ENCODE measurements around the gene WDR33. TPM values are rescaled to one million over a fixed set of nuclear protein-coding genes. Genes with fewer than 3 reads are reported as not detected.

WDR33 gene
- total RNA-seq, 2 experiments from 2014 or later = 59.8 to 61.5 TPM

DNA sequence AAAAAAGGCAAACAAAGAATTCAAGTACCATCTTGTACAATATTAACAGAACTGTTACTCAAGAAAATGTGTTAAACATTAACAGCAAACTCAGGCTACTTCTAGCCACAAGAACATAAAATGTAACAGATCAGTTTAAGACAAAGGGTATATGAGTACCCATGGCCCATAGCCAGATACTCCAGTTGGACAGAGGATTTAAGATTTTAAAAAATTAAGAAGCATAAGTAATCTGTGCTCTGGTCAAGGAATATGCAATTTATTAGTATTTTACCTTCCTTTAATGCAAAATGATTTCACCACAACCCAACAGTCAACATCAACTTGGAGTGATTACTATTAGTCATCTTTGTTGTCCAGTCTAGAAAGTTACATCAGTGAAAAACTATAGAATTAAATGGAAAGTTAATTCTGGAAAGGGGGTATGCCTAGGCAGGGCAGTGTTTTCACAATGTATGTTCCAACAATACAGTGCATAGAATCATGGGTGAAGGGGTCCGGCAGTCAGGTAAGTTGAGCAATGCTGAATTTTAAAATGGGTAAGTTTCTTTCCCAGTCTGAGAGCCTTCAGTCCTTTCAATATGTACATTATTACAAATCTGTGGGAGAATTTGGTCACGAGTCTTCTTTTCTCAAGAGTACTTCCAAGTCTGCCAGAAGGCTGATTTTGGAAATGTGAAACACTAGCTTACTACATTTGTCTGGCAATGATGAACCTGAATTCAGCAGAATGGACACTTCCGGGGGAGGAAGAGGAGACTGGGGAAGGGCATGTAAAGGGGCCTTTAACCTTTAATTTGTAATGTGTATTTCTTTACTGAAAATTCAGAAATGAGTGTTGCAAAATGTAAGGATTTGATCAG is 75.2 kb downstream of the WDR33 start:
- CTCF ChIA-PET = no interaction called here
- H3K4me1 ChIP-seq (ENCODE audit: insufficient read depth, low read length) = no peaks in the 10 kb centered on the region
- peaks cover 5% of the 10 kb centered on the region for H3K36me3 ChIP-seq (ENCODE audit: insufficient read depth, low read length)
- POLR2A ChIA-PET = no interaction called here
- no peak overlapping the region for H3K27ac ChIP-seq (ENCODE audit: low read depth in 1 of 2, low read length in 2 of 2)
- no peak overlapping the region for H3K4me3 Mint-ChIP-seq
- no peaks in the 10 kb centered on the region for H3K27me3 Mint-ChIP-seq
- H3K4me3 ChIP-seq (ENCODE audit: low read length) = no peak overlapping the region
- intact Hi-C loops (cut with DNase I, micrococcal nuclease) = no loop called here
- H3K9me3 Mint-ChIP-seq = no peaks in the 10 kb centered on the region
- no peaks in the 10 kb centered on the region for H3K9me3 ChIP-seq (ENCODE audit: control insufficient read depth in 1 of 2, insufficient read depth in 1 of 2, low read length in 2 of 2)
- no peak for DNase-seq
- no peaks in the 10 kb centered on the region for H3K27me3 ChIP-seq (ENCODE audit: control insufficient read depth in 1 of 2, insufficient read depth in 2 of 2, low read length in 2 of 2)
- peaks cover 43% of the 10 kb centered on the region for H3K36me3 Mint-ChIP-seq (ENCODE audit: low read depth)
- TF ChIP-seq, protein P1, sequence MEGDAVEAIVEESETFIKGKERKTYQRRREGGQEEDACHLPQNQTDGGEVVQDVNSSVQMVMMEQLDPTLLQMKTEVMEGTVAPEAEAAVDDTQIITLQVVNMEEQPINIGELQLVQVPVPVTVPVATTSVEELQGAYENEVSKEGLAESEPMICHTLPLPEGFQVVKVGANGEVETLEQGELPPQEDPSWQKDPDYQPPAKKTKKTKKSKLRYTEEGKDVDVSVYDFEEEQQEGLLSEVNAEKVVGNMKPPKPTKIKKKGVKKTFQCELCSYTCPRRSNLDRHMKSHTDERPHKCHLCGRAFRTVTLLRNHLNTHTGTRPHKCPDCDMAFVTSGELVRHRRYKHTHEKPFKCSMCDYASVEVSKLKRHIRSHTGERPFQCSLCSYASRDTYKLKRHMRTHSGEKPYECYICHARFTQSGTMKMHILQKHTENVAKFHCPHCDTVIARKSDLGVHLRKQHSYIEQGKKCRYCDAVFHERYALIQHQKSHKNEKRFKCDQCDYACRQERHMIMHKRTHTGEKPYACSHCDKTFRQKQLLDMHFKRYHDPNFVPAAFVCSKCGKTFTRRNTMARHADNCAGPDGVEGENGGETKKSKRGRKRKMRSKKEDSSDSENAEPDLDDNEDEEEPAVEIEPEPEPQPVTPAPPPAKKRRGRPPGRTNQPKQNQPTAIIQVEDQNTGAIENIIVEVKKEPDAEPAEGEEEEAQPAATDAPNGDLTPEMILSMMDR (IDR thresholded peaks at IDR 0.05) = no peak
- peaks cover 18% of the 10 kb centered on the region for H3K4me1 Mint-ChIP-seq (ENCODE audit: low read depth)
- no peak overlapping the region for H3K27ac Mint-ChIP-seq
- ATAC-seq (ENCODE audit: poor library complexity) = no peak

DNA sequence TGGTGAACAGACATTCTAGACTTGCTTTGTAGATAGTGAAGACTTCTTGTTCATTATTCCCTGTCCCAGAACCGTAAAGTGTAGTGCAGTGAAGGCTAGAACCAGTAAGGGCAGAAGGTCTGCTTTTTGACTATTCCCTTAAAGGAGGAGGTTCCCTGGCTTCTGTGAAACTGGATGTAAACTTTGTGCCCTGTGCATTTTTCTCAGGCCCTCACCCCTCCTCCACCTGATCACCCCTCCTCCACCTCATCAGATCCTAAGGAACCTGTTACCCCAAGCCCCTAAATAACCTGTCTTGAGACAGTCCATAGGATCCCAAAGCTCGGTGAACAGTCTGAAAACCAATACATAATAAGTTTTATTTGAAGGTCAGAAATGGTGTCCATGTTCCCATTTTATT is 75.9 kb downstream of the WDR33 start:
- Mint-ChIP-seq H3K4me3 (no peak overlapping the region), H3K27ac (no peak overlapping the region), H3K9me3 (no peaks in the 10 kb centered on the region), H3K36me3 (ENCODE audit: low read depth) (peaks cover 40% of the 10 kb centered on the region), H3K4me1 (ENCODE audit: low read depth) (peaks cover 16% of the 10 kb centered on the region), H3K27me3 (no peaks in the 10 kb centered on the region)
- CTCF ChIA-PET = no interaction called here
- DNase-seq (no peak), ATAC-seq (ENCODE audit: poor library complexity) (no peak)
- TF ChIP-seq, protein P1 (IDR thresholded peaks at IDR 0.05) = no peak
- intact Hi-C loops (cut with DNase I, micrococcal nuclease) = no loop called here
- H3K27ac ChIP-seq (ENCODE audit: low read depth in 1 of 2, low read length in 2 of 2) = no peak overlapping the region
- no peaks in the 10 kb centered on the region for H3K27me3 ChIP-seq (ENCODE audit: control insufficient read depth in 1 of 2, insufficient read depth in 2 of 2, low read length in 2 of 2)
- no peaks in the 10 kb centered on the region for H3K4me1 ChIP-seq (ENCODE audit: insufficient read depth, low read length)
- no peak overlapping the region for H3K4me3 ChIP-seq (ENCODE audit: low read length)
- POLR2A ChIA-PET = interaction anchor here (1.5 kb wide), 1 partner anchor 33 kb away, joined by 5 read pairs; the partner anchor contains the start of gene SFT2D3
- peaks cover 5% of the 10 kb centered on the region for H3K36me3 ChIP-seq (ENCODE audit: insufficient read depth, low read length)
- no peaks in the 10 kb centered on the region for H3K9me3 ChIP-seq (ENCODE audit: control insufficient read depth in 1 of 2, insufficient read depth in 1 of 2, low read length in 2 of 2)

DNA sequence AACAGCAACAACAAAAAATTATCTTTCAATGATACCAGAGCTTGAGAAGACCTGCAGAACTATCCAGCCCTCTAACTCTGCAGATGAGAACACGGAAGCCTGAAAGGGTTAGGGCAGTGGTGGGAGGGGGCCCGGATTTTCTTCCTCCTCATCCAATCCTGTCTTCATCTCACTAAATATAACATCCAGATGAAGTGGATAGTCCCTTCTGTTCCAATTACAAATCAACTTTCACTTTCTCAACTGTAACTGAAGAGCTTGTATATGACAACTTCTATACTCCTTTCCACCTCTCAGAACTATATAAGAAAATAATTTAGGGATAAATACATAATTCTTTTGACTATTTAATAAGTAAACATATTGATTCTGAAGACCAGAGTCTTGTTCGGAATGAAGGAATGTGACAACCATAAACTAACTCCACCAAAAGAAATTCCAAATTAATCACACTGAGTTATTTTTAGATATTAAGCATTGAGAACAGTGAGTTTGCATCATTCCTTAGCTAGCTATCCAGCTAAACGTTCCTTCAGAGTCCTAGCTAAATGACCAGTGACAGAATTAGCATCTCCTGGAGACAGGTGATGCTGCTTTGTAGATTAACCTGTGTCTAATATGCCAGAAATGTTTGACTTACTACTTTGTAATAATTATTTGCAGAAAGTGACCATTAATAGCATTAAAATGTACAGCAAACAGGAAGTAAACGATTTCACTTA is 77.0 kb downstream of the WDR33 start:
- POLR2A ChIA-PET = interaction anchor here (1.5 kb wide), 1 partner anchor 32 kb away, joined by 5 read pairs; the partner anchor contains the start of gene SFT2D3

More for the DNA sequence above, 77.0 kb downstream of the WDR33 start:
- H3K27me3 ChIP-seq (ENCODE audit: control insufficient read depth in 1 of 2, insufficient read depth in 2 of 2, low read length in 2 of 2) = no peaks in the 10 kb centered on the region
- Mint-ChIP-seq H3K4me1 (ENCODE audit: low read depth) (peaks cover 11% of the 10 kb centered on the region), H3K27ac (no peak overlapping the region), H3K27me3 (no peaks in the 10 kb centered on the region), H3K36me3 (ENCODE audit: low read depth) (peaks cover 31% of the 10 kb centered on the region), H3K9me3 (no peaks in the 10 kb centered on the region), H3K4me3 (no peak overlapping the region)
- no peaks in the 10 kb centered on the region for H3K4me1 ChIP-seq (ENCODE audit: insufficient read depth, low read length)
- DNase-seq = no peak
- intact Hi-C loops (cut with DNase I, micrococcal nuclease) = no loop called here
- TF ChIP-seq, protein P1 (IDR thresholded peaks at IDR 0.05) = no peak
- no peaks in the 10 kb centered on the region for H3K9me3 ChIP-seq (ENCODE audit: control insufficient read depth in 1 of 2, insufficient read depth in 1 of 2, low read length in 2 of 2)
- no peak overlapping the region for H3K4me3 ChIP-seq (ENCODE audit: low read length)
- CTCF ChIA-PET = no interaction called here
- ATAC-seq (ENCODE audit: poor library complexity) = no peak
- peaks cover 5% of the 10 kb centered on the region for H3K36me3 ChIP-seq (ENCODE audit: insufficient read depth, low read length)
- H3K27ac ChIP-seq (ENCODE audit: low read depth in 1 of 2, low read length in 2 of 2) = no peak overlapping the region
